HCT116 (cell line): ENCODE measurements around the gene YWHAQ. TPM values are rescaled to one million over a fixed set of nuclear protein-coding genes. Genes with fewer than 3 reads are reported as not detected.

Experiments used
- ATAC-seq: fragments of 200-7000 bp; cut with Tn5 transposase; 2 replicates; pipeline ENCODE4 v1.9.1; 2020; ENCODE audit warnings: mild to moderate bottlenecking, moderate library complexity
- BruUV-seq: library from RNA; stranded (reverse); fragments of 400-500 nt; replicated peaks from 2 replicates; lab custom pipeline; 2021; lab: Mats Ljungman, UMichigan
- CTCF ChIA-PET: fragments of 300-600 bp; sonication (Branson Sonifier 250); formaldehyde crosslinking; loops from one replicate; lab custom pipeline; 2021; ENCODE audit warnings: antibody characterized with exemption; lab: Charles Lee
- POLR2A ChIA-PET: fragments of 300-600, 350-600 bp; sonication (Branson Sonifier 250); formaldehyde crosslinking; loops from one replicate; lab custom pipeline; 2021; ENCODE audit warnings: antibody characterized with exemption; lab: Charles Lee
- RAD21 ChIA-PET, 2 experiments: fragments of 300-600 bp; sonication (Branson Sonifier 250); formaldehyde crosslinking; loops; one replicate each; lab custom pipeline; 2023; ENCODE audit warnings: low total read pairs in 2 of 2; ENCODE audit not compliant: uncharacterized antibody in 2 of 2, unreplicated experiment in 2 of 2, low non-redundant PET in 1 of 2; lab: Charles Lee
- DNase-seq: peaks from one replicate; pipeline ENCODE4 v3.0.0-alpha.2; 2010; ENCODE audit warnings: low read depth, low spot score
- H2AFZ ChIP-seq: fragments of 200-600 bp; shearing (Covaris generic), sonication (generic); 2 replicates; pipeline ENCODE4 v1.6.1; 2017; ENCODE audit warnings: low read depth, mixed run types, mixed read lengths, antibody characterized with exemption, low read length; ENCODE audit not compliant: poor library complexity, severe bottlenecking
- H3K27ac ChIP-seq: 2 replicates; pipeline ENCODE4 v1.5.1; 2012; ENCODE audit warnings: low read depth, low read length
- H3K27me3 ChIP-seq: fragments of 200-600 bp; sonication (generic); 2 replicates; pipeline ENCODE4 v1.6.1; 2016; ENCODE audit warnings: mixed run types, low read length, mixed read lengths; ENCODE audit not compliant: insufficient read depth
- H3K36me3 ChIP-seq, 2 experiments: fragments of 200-500 bp in 1 of 2; fragments of 200-600 bp in 1 of 2; sonication (Bioruptor generic) in 1 of 2; sonication (generic) in 1 of 2; 2 replicates each; pipeline versions ENCODE4 v1.5.1 to v1.6.1; 2014 to 2016; ENCODE audit warnings: low read length in 2 of 2, inconsistent platforms in 1 of 2, mixed read lengths in 1 of 2, mixed run types in 1 of 2; ENCODE audit not compliant: insufficient read depth in 2 of 2, control insufficient read depth in 1 of 2
- H3K4me1 ChIP-seq, 2 experiments: fragments of 200-600 bp in 1 of 2; sonication (generic) in 1 of 2; 2 replicates each; pipeline versions ENCODE4 v1.5.1 to v1.6.1; 2012 to 2017; ENCODE audit warnings: low read length in 2 of 2, inconsistent platforms in 1 of 2, mild to moderate bottlenecking in 1 of 2, mixed read lengths in 1 of 2, mixed run types in 1 of 2, moderate library complexity in 1 of 2; ENCODE audit not compliant: insufficient read depth in 2 of 2, control insufficient read depth in 1 of 2
- H3K4me2 ChIP-seq: fragments of 200-600 bp; sonication (generic); 2 replicates; pipeline ENCODE4 v1.6.1; 2017; ENCODE audit warnings: mixed run types, low read length, mixed read lengths
- H3K4me3 ChIP-seq, 2 experiments: fragments of 200-600 bp in 1 of 2; sonication (generic) in 1 of 2; replicated peaks in 1 of 2; 2 replicates each; pipeline ENCODE4 v1.5.1; 2011 to 2016; ENCODE audit warnings: low read length in 2 of 2, control low read depth in 1 of 2, low read depth in 1 of 2, mild to moderate bottlenecking in 1 of 2, mixed read lengths in 1 of 2, mixed run types in 1 of 2
- H3K79me2 ChIP-seq: fragments of 200-600 bp; sonication (generic); 2 replicates; pipeline ENCODE4 v1.6.1; 2017; ENCODE audit warnings: mild to moderate bottlenecking, mixed run types, low read length, moderate library complexity, mixed read lengths; ENCODE audit not compliant: insufficient read depth
- H3K9ac ChIP-seq: fragments of 200-600 bp; sonication (generic); 2 replicates; pipeline ENCODE4 v1.6.1; 2016; ENCODE audit warnings: low read length, mixed read lengths
- H3K9me2 ChIP-seq: fragments of 200-600 bp; sonication (generic), shearing (Covaris generic); 2 replicates; pipeline ENCODE4 v1.6.1; 2017; ENCODE audit warnings: mixed run types, mild to moderate bottlenecking, moderate library complexity; ENCODE audit not compliant: insufficient read depth
- H3K9me3 ChIP-seq, 2 experiments: fragments of 200-500 bp in 1 of 2; fragments of 200-600 bp in 1 of 2; sonication (Bioruptor generic) in 1 of 2; sonication (generic) in 1 of 2; 2 replicates each; pipeline ENCODE4 v1.6.1; 2014 to 2017; ENCODE audit warnings: low read length in 2 of 2, mixed read lengths in 2 of 2, inconsistent platforms in 1 of 2, low read depth in 1 of 2, mild to moderate bottlenecking in 1 of 2, mixed run types in 1 of 2, moderate library complexity in 1 of 2; ENCODE audit not compliant: control insufficient read depth in 1 of 2, insufficient read depth in 1 of 2
- H4K20me1 ChIP-seq: fragments of 200-600 bp; sonication (generic), shearing (Covaris generic); 2 replicates; pipeline ENCODE4 v1.6.1; 2017; ENCODE audit warnings: mixed run types, mild to moderate bottlenecking, moderate library complexity; ENCODE audit not compliant: insufficient read depth
- ATF3 ChIP-seq: IDR thresholded peaks from 2 replicates; pipeline ENCODE4 v1.6.1; 2012
- CEBPB ChIP-seq: IDR thresholded peaks from 2 replicates; pipeline ENCODE4 v1.6.1; 2012; ENCODE audit warnings: low read depth
- CTCF ChIP-seq, 3 experiments: fragments of 200-600 bp in 1 of 3; sonication (generic) in 1 of 3; IDR thresholded peaks in 2 of 3; conservative IDR thresholded peaks in 1 of 3; 2 replicates each; pipeline ENCODE4 v1.5.1; 2012 to 2017; ENCODE audit warnings: low read depth in 2 of 3, low read length in 2 of 3, antibody characterized with exemption in 1 of 3, borderline replicate concordance in 1 of 3, control low read depth in 1 of 3, mild to moderate bottlenecking in 1 of 3, mixed read lengths in 1 of 3, mixed run types in 1 of 3, moderate library complexity in 1 of 3; ENCODE audit not compliant: insufficient read depth in 1 of 3
- EGR1 ChIP-seq: IDR thresholded peaks from 2 replicates; pipeline ENCODE4 v1.6.1; 2012; ENCODE audit warnings: low read depth
- ELF1 ChIP-seq: IDR thresholded peaks from 2 replicates; pipeline ENCODE4 v1.6.1; 2012; ENCODE audit warnings: low read depth, borderline replicate concordance
- EZH2 ChIP-seq: fragments of 200-600 bp; sonication (generic); IDR thresholded peaks from 2 replicates; pipeline ENCODE4 v1.6.1; 2017; ENCODE audit warnings: antibody characterized with exemption, mixed run types
- EZH2phosphoT487 ChIP-seq: fragments of 200-600 bp; IDR thresholded peaks from 2 replicates; pipeline ENCODE4 v1.6.1; 2018; ENCODE audit warnings: antibody characterized with exemption, borderline replicate concordance
- FOSL1 ChIP-seq: IDR thresholded peaks from 2 replicates; pipeline ENCODE4 v1.6.1; 2012; ENCODE audit warnings: low read depth
- JUND ChIP-seq: IDR thresholded peaks from 2 replicates; pipeline ENCODE4 v1.6.1; 2012
- MAX ChIP-seq: IDR thresholded peaks from 2 replicates; pipeline ENCODE4 v1.6.1; 2012
- POLR2A ChIP-seq: IDR thresholded peaks from 2 replicates; pipeline ENCODE4 v1.7.0; 2011; ENCODE audit warnings: borderline replicate concordance; ENCODE audit not compliant: insufficient read depth, insufficient read length; ENCODE audit errors: extremely low read depth
- POLR2AphosphoS5 ChIP-seq: IDR thresholded peaks from 2 replicates; pipeline ENCODE4 v1.6.1; 2011; ENCODE audit warnings: mild to moderate bottlenecking, low read depth, low read length, moderate library complexity
- RAD21 ChIP-seq: IDR thresholded peaks from 2 replicates; pipeline ENCODE4 v1.6.1; 2012; ENCODE audit warnings: low read depth, mild to moderate bottlenecking
- SIN3A ChIP-seq: IDR thresholded peaks from 2 replicates; pipeline ENCODE4 v1.6.1; 2012; ENCODE audit warnings: low read depth
- SP1 ChIP-seq: IDR thresholded peaks from 2 replicates; pipeline ENCODE4 v1.6.1; 2012; ENCODE audit warnings: low read depth
- SRF ChIP-seq: IDR thresholded peaks from 2 replicates; pipeline ENCODE4 v1.6.1; 2012; ENCODE audit warnings: low read depth
- TCF7L2 ChIP-seq: IDR thresholded peaks from 2 replicates; pipeline ENCODE4 v1.7.0; 2011; ENCODE audit warnings: borderline replicate concordance, inconsistent platforms; ENCODE audit not compliant: insufficient read depth, insufficient read length; ENCODE audit errors: extremely low read depth
- YY1 ChIP-seq: IDR thresholded peaks from 2 replicates; pipeline ENCODE4 v1.6.1; 2011; ENCODE audit warnings: low read length, low read depth, moderate library complexity, mild to moderate bottlenecking; ENCODE audit not compliant: insufficient replicate concordance; ENCODE audit errors: extremely low read depth
- ZFX ChIP-seq: fragments of 450-650 bp; IDR thresholded peaks from 2 replicates; pipeline ENCODE4 v1.6.1; 2017
- ZNF274 ChIP-seq: fragments of 200-500 bp; sonication (Bioruptor generic); IDR thresholded peaks from 2 replicates; pipeline ENCODE4 v1.6.1; 2014; ENCODE audit warnings: mild to moderate bottlenecking, low read depth, low read length, inconsistent platforms
- intact Hi-C: fragments of 100-400 bp; cut with micrococcal nuclease; formaldehyde crosslinking; loops from 2 replicates; pipeline ENCODE4 v1.10.0; 2022
- total RNA-seq: library from RNA; stranded (reverse); gene quantifications from one replicate; pipeline ENCODE4 v1.2.1, GENCODE V29; 2021; ENCODE audit not compliant: unreplicated experiment

Gene YWHAQ
- total RNA-seq, 1 experiment from 2014 or later, result 365 TPM

- H3K9me2 ChIP-seq, result no peaks in the 10 kb centered on the region
- no peak for ATAC-seq
- no peak overlapping the region for H3K27ac ChIP-seq
These were observed 35.1 kb upstream of the YWHAQ start for GRCh38 chr2:9665898-9666297.

GRCh38 chr2:9664365-9664764 is 33.6 kb upstream of the YWHAQ start:
- no peaks in the 10 kb centered on the region for H3K9me3 ChIP-seq
- DNase-seq, result no peak
- no peak overlapping the region for H2AFZ ChIP-seq
- H3K9me2 ChIP-seq, result no peaks in the 10 kb centered on the region
- H3K27ac ChIP-seq, result no peak overlapping the region
- peaks cover 0 to 8% of the 10 kb centered on the region in 2 experiments; a peak in 2 of 4 replicates for H3K4me1 ChIP-seq
- H3K27me3 ChIP-seq, result no peaks in the 10 kb centered on the region
- H3K9ac ChIP-seq, result no peak overlapping the region
- no peaks in the 10 kb centered on the region for H3K36me3 ChIP-seq
- no peak overlapping the region for H3K4me2 ChIP-seq
- no peak overlapping the region for H3K4me3 ChIP-seq
- no TSS peak for BruUV-seq
- H4K20me1 ChIP-seq, result no peaks in the 10 kb centered on the region
- H3K79me2 ChIP-seq, result no peaks in the 10 kb centered on the region
- TF ChIP-seq ELF1, result no peak
- no peak for TF ChIP-seq CTCF (IDR thresholded peaks at IDR 0.05 in 2 of 3, conservative IDR thresholded peaks at IDR 0.05 in 1 of 3; ENCODE audit: borderline replicate concordance in 1 of 3, insufficient read depth in 1 of 3, low read depth in 2 of 3, low read length in 2 of 3)
- TF ChIP-seq EZH2phosphoT487, result no peak
- TF ChIP-seq FOSL1, result no peak
- no peak for TF ChIP-seq YY1
- TF ChIP-seq SRF, result no peak
- no peak for TF ChIP-seq EZH2
- no peak for TF ChIP-seq SP1
- no peak for TF ChIP-seq EGR1
- no peak for TF ChIP-seq SIN3A
- no peak for TF ChIP-seq TCF7L2
- no peak for TF ChIP-seq JUND
- TF ChIP-seq RAD21, result no peak
- no peak for TF ChIP-seq ZNF274
- no peak for TF ChIP-seq CEBPB
- TF ChIP-seq POLR2A, result no peak
- no peak for TF ChIP-seq ZFX
- TF ChIP-seq POLR2AphosphoS5, result no peak
- TF ChIP-seq MAX, result no peak
- TF ChIP-seq, all 23 proteins: peak for 0
- POLR2A ChIA-PET, result no interaction called here
- ATAC-seq, result no peak
- CTCF ChIA-PET, result no interaction called here
- RAD21 ChIA-PET, result no interaction called here
- intact Hi-C loops, result no loop called here

More at GRCh38 chr2:9665898-9666297, 35.1 kb upstream of the YWHAQ start:
- Histone ChIP-seq H3K36me3 (no peaks in the 10 kb centered on the region), H3K4me1 (peaks cover 0 to 8% of the 10 kb centered on the region in 2 experiments; a peak in 2 of 4 replicates), H3K9me3 (no peaks in the 10 kb centered on the region), H2AFZ (no peak overlapping the region), H3K79me2 (no peaks in the 10 kb centered on the region), H3K9ac (no peak overlapping the region), H3K27me3 (no peaks in the 10 kb centered on the region), H3K4me3 (no peak overlapping the region)
- no TSS peak for BruUV-seq
- ChIA-PET CTCF (no interaction called here), RAD21 (no interaction called here), POLR2A (no interaction called here)
- DNase-seq, result no peak
- TF ChIP-seq ELF1, result no peak
- no peak for TF ChIP-seq JUND
- no peak for TF ChIP-seq ATF3
- TF ChIP-seq, all 23 proteins: peak for 0
- no peak overlapping the region for H3K4me2 ChIP-seq
- no peaks in the 10 kb centered on the region for H4K20me1 ChIP-seq
- intact Hi-C loops, result no loop called here
